KOPT-K1 (cell line): ENCODE measurements around the gene TMEM9.

Experiments used
- H3K27ac ChIP-seq: fragments of 200-600 bp; sonication (generic); 2 replicates; pipeline ENCODE4 v1.5.1; 2016; ENCODE audit warnings: antibody characterized with exemption, mild to moderate bottlenecking, low read depth, low read length; ENCODE audit not compliant: poor library complexity, severe bottlenecking
- H3K36me3 ChIP-seq: fragments of 200-600 bp; sonication (generic); 2 replicates; pipeline ENCODE4 v1.5.1; 2017; ENCODE audit warnings: antibody characterized with exemption, mild to moderate bottlenecking, low read length, moderate library complexity; ENCODE audit not compliant: insufficient read depth
- H3K9me3 ChIP-seq: fragments of 200-600 bp; sonication (generic); 2 replicates; pipeline ENCODE4 v1.5.1; 2017; ENCODE audit warnings: antibody characterized with exemption, low read length, mild to moderate bottlenecking; ENCODE audit not compliant: insufficient read depth, poor library complexity, severe bottlenecking

TMEM9 gene

GRCh38 chr1:201098992-201099677, 55.1 kb downstream of the TMEM9 start:
- no peaks in the 10 kb centered on the region for H3K9me3 ChIP-seq
- no peak overlapping the region for H3K27ac ChIP-seq
- H3K36me3 ChIP-seq: no peaks in the 10 kb centered on the region

GRCh38 chr1:201096977-201097856, 57.1 kb downstream of the TMEM9 start:
- no peaks in the 10 kb centered on the region for H3K9me3 ChIP-seq
- no peaks in the 10 kb centered on the region for H3K36me3 ChIP-seq
- no peak overlapping the region for H3K27ac ChIP-seq

- H3K9me3 ChIP-seq: no peaks in the 10 kb centered on the region
- no peak overlapping the region for H3K27ac ChIP-seq
Measured at GRCh38 chr1:201096041-201096461, 58.2 kb downstream of the TMEM9 start.

GRCh38 chr1:201095581-201095980, 58.7 kb downstream of the TMEM9 start:
- no peaks in the 10 kb centered on the region for H3K36me3 ChIP-seq
- H3K27ac ChIP-seq: no peak overlapping the region
- no peaks in the 10 kb centered on the region for H3K9me3 ChIP-seq

More at GRCh38 chr1:201096041-201096461, 58.2 kb downstream of the TMEM9 start:
- H3K36me3 ChIP-seq: no peaks in the 10 kb centered on the region

GRCh38 chr1:201094832-201095231, 59.4 kb downstream of the TMEM9 start:
- Histone ChIP-seq H3K36me3 (no peaks in the 10 kb centered on the region), H3K9me3 (no peaks in the 10 kb centered on the region), H3K27ac (no peak overlapping the region)

- Histone ChIP-seq H3K27ac (no peak overlapping the region), H3K9me3 (no peaks in the 10 kb centered on the region), H3K36me3 (no peaks in the 10 kb centered on the region)
Measured at GRCh38 chr1:201093962-201094361, 60.3 kb downstream of the TMEM9 start.

GRCh38 chr1:201093561-201093960, 60.7 kb downstream of the TMEM9 start:
- Histone ChIP-seq H3K36me3 (no peaks in the 10 kb centered on the region), H3K9me3 (no peaks in the 10 kb centered on the region), H3K27ac (no peak overlapping the region)

GRCh38 chr1:201092738-201093137, 61.5 kb downstream of the TMEM9 start:
- Histone ChIP-seq H3K9me3 (no peaks in the 10 kb centered on the region), H3K36me3 (no peaks in the 10 kb centered on the region), H3K27ac (no peak overlapping the region)

- Histone ChIP-seq H3K9me3 (no peaks in the 10 kb centered on the region), H3K36me3 (no peaks in the 10 kb centered on the region), H3K27ac (no peak overlapping the region)
Measured at GRCh38 chr1:201091256-201091655, 63.0 kb downstream of the TMEM9 start.

GRCh38 chr1:201090541-201090940, 63.7 kb downstream of the TMEM9 start:
- no peaks in the 10 kb centered on the region for H3K9me3 ChIP-seq
- H3K36me3 ChIP-seq: no peaks in the 10 kb centered on the region
- no peak overlapping the region for H3K27ac ChIP-seq

- H3K27ac ChIP-seq: no peak overlapping the region
- H3K9me3 ChIP-seq: no peaks in the 10 kb centered on the region
- H3K36me3 ChIP-seq: no peaks in the 10 kb centered on the region
Measured at GRCh38 chr1:201089596-201089995, 64.7 kb downstream of the TMEM9 start.

- H3K36me3 ChIP-seq: no peaks in the 10 kb centered on the region
- no peaks in the 10 kb centered on the region for H3K9me3 ChIP-seq
- no peak overlapping the region for H3K27ac ChIP-seq
Measured at GRCh38 chr1:201088901-201089525, 65.3 kb downstream of the TMEM9 start.

- Histone ChIP-seq H3K9me3 (no peaks in the 10 kb centered on the region), H3K36me3 (no peaks in the 10 kb centered on the region), H3K27ac (no peak overlapping the region)
Measured at GRCh38 chr1:201088395-201088794, 65.9 kb downstream of the TMEM9 start.

- H3K27ac ChIP-seq: no peak overlapping the region
- H3K9me3 ChIP-seq: no peaks in the 10 kb centered on the region
- no peaks in the 10 kb centered on the region for H3K36me3 ChIP-seq
Measured at GRCh38 chr1:201085902-201086735, 68.2 kb downstream of the TMEM9 start.
